A549 (cell line): ENCODE results near the gene PTPRD.

Source experiments
- CTCF ChIP-seq: fragments of >200 bp; sonication (Bioruptor Twin); formaldehyde crosslinking; IDR thresholded peaks from 3 replicates; pipeline ENCODE4 v1.5.1; 2016
- EP300 ChIP-seq, 2 experiments: fragments of >200 bp; sonication (Bioruptor Twin); formaldehyde crosslinking; IDR thresholded peaks; 2 replicates in 1 of 2; 3 replicates in 1 of 2; pipeline ENCODE4 v1.6.1; 2016 to 2017
- FOXS1 ChIP-seq: fragments of 250-450 bp; sonication (Bioruptor Pico); IDR thresholded peaks from 2 replicates; pipeline ENCODE4 v1.5.0; 2020; ENCODE audit warnings: mild to moderate bottlenecking, moderate library complexity
- HMGXB4 ChIP-seq: fragments of 250-450 bp; sonication (Bioruptor Pico); IDR thresholded peaks from 2 replicates; pipeline ENCODE4 v1.5.0; 2021; ENCODE audit warnings: mild to moderate bottlenecking, moderate library complexity, borderline replicate concordance
- KDM5A ChIP-seq: fragments of 200-600 bp; sonication (generic); IDR thresholded peaks from 2 replicates; pipeline ENCODE4 v1.6.1; 2016; ENCODE audit warnings: antibody characterized with exemption, mild to moderate bottlenecking
- MAFK ChIP-seq: fragments of 450-650 bp; IDR thresholded peaks from 2 replicates; pipeline ENCODE4 v1.6.1; 2014; ENCODE audit not compliant: partially characterized antibody
- MAX ChIP-seq: IDR thresholded peaks from 2 replicates; pipeline ENCODE4 v1.6.1; 2012
- MYC ChIP-seq: IDR thresholded peaks from 2 replicates; pipeline ENCODE4 v1.6.1; 2012; ENCODE audit warnings: mild to moderate bottlenecking, inconsistent platforms, low read length, improper control_type of control experiment, borderline replicate concordance
- NR3C1 ChIP-seq: fragments of >200 bp; sonication (Bioruptor Twin); formaldehyde crosslinking; IDR thresholded peaks from 3 replicates; pipeline ENCODE4 v1.6.1; 2017
- PBX3 ChIP-seq: IDR thresholded peaks from 2 replicates; pipeline ENCODE4 v1.6.1; 2012
- POLR2A ChIP-seq: IDR thresholded peaks from 2 replicates; pipeline ENCODE4 v1.6.1; 2012; ENCODE audit warnings: mild to moderate bottlenecking, low read length
- REST ChIP-seq: fragments of 200-600 bp; sonication (generic); IDR thresholded peaks from 2 replicates; pipeline ENCODE4 v1.6.1; 2016; ENCODE audit warnings: antibody characterized with exemption, mild to moderate bottlenecking, moderate library complexity
- SMC3 ChIP-seq: fragments of >200 bp; sonication (Bioruptor Twin); formaldehyde crosslinking; IDR thresholded peaks from 3 replicates; pipeline ENCODE4 v1.6.1; 2018; ENCODE audit warnings: inconsistent platforms
- SREBF2 ChIP-seq: fragments of 450-650 bp; IDR thresholded peaks from 2 replicates; pipeline ENCODE4 v1.6.1; 2014; ENCODE audit warnings: mild to moderate bottlenecking, moderate library complexity

- TF ChIP-seq POLR2A (no peak), NR3C1 (no peak), CTCF (no peak), MAX (no peak), SREBF2 (no peak), PBX3 (no peak), MYC (no peak), EP300 (IDR thresholded peaks at IDR 0.05) (no peak), REST (no peak), MAFK (no peak), SMC3 (no peak), KDM5A (no peak), HMGXB4 (no peak), FOXS1 (CRISPR knock-in tag) (no peak)
Measured at GRCh38 chr9:8809741-8810140, 1803.1 kb downstream of the PTPRD start.
